Activated CD8-positive, alpha-beta memory T cell treated with anti-CD3 and anti-CD28 coated beads, Interleukin-2, amount 50 U/mL, for 24 hours (primary cell): Measurements from ENCODE around the gene ZNF292.
"Not testable (repeated sequence)": the region's sequence is repeated elsewhere in the genome, so short reads cannot be mapped to it uniquely, and the experiment has no call there.

Experiments
- DNase-seq: peaks from one replicate; pipeline ENCODE4 v3.0.0-alpha.2; 2020; ENCODE audit errors: extremely low read depth

ZNF292 gene

GRCh38 chr6:87154993-87155841 is at the start of gene ZNF292:
Gene ZNF292 (plus strand): TSS chr6:87155565. CDS start chr6:87155592, 27 bp downstream.
- peak; percentile 95 for DNase-seq

GRCh38 chr6:87105823-87106222 is 49.5 kb upstream of the ZNF292 start:
- no peak for DNase-seq

DNA sequence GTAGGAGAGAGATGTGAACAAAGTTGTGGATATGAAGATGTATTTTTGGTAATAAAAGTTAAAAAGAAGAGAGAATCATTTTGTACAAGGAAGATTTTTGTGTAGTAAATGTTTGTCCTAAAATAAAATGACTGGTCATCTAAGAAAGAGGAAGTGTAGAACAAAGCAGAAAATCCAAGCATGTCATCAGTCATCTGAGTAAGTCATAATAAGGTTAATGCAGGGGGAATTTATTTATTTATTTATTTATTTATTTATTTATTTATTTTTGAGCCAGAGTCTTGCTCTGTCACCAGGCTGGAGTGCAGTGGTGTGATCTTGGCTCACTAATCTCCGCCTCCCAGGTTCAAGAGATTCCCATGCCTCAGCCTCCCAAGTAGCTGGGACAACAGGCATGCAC is 44.7 kb upstream of the ZNF292 start:
- DNase-seq, result no peak

DNA sequence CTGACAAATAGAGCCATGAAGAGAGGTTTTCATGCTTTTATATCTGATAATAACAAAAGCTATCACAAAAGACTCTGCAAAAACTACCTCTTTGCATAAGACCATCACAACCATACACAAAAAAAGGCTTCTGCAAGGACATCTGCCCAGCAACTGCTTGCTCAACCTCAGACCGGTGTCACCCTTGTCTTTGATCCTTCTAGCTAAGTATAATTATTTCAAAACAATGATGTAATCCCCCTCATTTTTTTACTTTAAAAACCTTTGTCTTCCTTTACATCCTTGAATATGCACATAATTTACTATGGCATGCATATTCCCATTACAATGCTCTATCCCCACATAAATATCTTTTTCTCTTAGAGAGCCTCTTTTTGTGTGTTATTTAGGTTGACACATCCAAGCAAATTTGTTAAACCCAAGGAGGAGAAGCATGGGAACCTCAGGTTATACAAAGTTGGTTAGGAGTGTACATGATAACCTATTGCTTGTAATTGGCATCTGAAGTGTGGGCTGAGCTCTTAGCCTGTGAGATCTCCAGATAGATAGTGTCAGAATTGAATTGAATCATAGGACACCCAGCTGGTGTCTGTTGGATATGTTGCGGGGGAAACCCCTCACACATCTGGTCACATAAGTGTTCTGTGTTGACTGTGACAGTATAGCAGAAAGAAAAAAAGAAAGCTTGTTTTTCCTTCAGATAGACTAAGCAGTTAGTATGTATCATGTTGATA is 39.8 kb upstream of the ZNF292 start:
- no peak for DNase-seq

DNA sequence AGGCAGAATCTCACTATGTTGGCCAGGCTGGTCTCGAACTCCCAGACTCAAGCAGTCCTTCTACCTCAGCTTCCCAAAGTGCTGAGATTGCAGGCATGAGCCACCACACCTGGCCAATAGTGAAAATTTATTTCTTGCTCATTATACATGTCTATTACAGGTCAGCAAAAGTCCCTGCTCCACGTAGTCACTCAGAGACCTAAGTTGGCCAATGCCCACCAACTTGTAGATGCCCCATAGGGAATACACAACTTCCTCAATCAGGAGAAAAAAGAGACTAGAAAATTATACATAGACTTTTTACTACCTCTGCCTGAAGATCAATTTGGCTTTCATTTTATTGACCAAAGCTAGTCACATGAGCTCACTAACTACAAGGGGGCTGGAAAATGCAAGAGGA is 38.4 kb upstream of the ZNF292 start:
- DNase-seq, result no peak

- no peak for DNase-seq
Observed at GRCh38 chr6:87118054-87118453, 37.3 kb upstream of the ZNF292 start.

GRCh38 chr6:87122477-87122876 is 32.9 kb upstream of the ZNF292 start:
- no peak for DNase-seq

DNA sequence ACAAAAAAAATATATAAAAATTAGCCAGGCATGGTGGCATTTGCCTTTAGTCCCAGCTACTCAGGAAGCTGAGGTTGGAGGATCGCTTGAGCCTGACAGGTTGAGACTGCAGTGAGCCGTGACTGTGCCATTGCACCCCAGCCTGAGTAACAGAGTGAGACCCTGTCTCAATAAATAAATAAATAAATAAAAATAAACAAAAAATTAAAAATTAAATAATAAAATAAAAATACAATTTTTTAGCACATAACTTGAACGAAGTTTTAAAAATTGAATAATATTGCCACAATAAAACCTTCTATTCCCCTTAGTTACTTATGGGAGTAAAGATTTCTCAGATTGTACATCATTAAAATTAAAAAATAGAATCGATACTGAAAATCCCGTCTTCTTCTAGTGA is 31.3 kb upstream of the ZNF292 start:
- no peak for DNase-seq

DNA sequence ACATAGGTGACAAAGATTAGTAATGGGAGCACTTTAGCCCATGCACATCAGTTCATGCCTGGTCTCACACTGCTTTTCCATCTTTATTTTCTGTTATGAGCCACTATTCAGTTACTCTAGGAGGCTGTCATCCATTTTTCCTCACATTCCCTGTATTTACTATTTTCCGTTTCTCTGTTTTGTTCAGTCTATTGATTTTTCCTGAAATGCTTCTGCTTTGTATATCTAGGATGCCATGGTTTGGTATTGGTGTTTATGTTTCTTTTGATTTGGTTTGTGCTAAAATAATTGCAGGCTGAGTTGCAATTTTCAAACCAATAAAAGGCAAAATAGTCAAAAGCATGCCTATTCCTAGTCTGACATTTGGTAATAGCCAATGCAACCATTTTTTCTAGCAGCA is 28.9 kb upstream of the ZNF292 start:
- no peak for DNase-seq

GRCh38 chr6:87127737-87128136 is 27.6 kb upstream of the ZNF292 start:
- DNase-seq, result no peak

GRCh38 chr6:87136963-87137362 is 18.4 kb upstream of the ZNF292 start:
- no peak for DNase-seq

DNA sequence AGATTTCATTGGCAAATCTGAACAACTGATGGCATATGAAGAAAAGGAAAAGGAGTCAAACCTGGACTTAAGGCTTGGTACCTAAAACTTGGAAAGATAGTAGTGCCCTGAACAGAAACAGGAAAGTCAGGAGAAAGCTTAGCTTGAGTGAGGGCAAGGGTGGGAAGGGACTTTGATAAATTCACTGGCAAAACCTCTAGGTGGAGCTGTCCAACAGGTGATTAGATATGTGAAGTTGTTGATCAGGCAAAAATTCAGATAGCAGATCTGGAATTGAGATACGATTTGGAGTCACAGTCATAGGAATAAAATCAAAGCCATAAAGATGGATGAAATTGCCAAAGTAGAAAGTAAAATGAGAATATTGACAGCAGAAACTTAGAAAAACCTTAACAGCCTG is 16.1 kb upstream of the ZNF292 start:
- DNase-seq, result no peak

DNA sequence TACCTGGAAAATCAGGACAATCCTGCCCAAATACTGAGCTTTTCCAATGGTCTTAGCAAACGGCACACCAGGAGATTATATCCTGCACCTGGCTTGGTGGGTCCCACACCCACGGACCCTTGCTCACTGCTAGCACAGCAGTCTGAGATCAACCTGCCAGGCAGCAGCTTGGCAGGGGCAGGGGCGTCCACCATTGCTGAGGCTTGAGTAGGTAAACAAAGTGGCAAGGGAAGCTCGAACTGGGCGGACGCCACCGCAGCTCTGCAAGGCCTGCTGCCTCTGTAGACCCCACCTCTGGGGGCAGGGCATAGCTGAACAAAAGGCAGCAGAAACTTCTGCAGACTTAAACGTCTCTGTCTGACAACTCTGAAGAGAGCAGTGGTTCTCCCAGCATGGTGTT is 15.4 kb upstream of the ZNF292 start:
- not testable (repeated sequence) for DNase-seq

DNA sequence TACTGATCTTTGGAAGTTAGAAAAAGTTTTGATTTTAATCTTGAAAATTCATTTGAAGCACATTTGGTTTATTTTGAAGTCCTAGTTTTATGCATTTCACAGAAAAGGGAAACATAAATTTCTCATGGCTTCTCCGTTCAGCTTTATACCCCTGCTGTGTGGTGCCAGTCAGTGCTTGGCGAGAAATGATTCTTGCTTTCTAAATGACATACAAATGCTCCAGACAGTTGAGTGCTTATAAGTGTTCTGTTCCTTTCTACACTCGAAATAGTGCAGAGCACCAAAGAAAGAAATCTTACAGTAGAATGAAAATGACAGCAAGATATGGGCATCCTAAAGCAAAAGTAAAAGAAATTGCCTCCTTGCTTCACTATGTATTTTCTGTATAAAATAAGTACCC is 9.0 kb upstream of the ZNF292 start:
- DNase-seq, result no peak

- DNase-seq, result no peak
Observed at GRCh38 chr6:87150406-87150805, 5.0 kb upstream of the ZNF292 start.

DNA sequence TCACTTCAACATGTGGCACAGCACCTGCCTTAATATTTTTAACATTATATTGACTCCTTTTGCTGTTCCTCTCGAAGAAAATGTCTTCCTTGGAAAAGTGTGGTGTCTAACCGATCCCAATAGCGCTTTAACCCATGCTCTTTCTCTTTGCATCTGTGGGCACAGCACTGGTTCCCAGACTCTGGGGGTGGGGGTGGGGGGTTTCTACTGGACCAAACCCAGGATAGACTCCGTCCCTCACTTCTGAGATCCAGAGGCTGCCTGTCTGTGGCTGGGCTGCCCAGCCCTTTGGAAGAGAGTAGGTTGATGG is 3.9 kb upstream of the ZNF292 start:
- no peak for DNase-seq

GRCh38 chr6:87151781-87152525 is 3.4 kb upstream of the ZNF292 start:
- DNase-seq, result peak; percentile 23

DNA sequence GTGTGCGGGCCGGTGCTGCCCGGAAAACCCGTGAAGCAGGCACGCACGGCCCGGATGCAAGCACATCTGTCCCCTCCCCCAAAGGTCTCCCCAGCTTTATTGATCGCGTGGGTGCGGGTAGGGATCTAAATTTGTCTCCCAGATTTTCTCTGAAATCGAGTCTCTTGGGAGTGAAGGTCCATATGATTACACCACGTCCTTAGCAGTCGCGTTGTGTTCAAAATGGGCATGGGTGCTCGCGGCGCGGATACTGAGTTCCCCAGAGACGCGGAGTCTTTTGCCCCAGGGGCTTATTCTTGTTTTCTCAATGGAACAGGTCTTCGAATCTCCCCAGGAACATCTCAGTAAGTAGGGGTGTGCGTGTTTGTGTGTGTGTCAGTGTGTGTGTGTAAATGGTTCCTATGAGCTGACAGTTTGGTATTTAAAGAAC is 2.8 kb upstream of the ZNF292 start:
- no peak for DNase-seq

DNA sequence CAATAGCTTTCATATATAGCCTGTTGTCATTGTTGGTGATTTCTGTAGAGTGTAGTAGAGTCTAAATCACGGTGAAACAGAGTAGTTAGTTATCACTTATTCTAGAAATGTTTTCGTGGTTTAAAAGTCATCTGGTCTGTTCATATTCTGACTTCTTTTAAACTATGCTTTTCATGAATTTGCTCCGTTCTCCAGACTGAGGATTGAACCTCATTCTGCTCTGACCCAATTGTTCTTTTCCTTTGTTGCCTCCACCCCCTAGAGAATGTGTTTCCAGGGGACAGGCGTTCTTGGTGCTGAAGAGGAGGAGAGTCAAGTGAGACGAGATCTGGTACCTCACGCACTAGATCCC is 748 bp upstream of the ZNF292 start:
- no peak for DNase-seq

DNA sequence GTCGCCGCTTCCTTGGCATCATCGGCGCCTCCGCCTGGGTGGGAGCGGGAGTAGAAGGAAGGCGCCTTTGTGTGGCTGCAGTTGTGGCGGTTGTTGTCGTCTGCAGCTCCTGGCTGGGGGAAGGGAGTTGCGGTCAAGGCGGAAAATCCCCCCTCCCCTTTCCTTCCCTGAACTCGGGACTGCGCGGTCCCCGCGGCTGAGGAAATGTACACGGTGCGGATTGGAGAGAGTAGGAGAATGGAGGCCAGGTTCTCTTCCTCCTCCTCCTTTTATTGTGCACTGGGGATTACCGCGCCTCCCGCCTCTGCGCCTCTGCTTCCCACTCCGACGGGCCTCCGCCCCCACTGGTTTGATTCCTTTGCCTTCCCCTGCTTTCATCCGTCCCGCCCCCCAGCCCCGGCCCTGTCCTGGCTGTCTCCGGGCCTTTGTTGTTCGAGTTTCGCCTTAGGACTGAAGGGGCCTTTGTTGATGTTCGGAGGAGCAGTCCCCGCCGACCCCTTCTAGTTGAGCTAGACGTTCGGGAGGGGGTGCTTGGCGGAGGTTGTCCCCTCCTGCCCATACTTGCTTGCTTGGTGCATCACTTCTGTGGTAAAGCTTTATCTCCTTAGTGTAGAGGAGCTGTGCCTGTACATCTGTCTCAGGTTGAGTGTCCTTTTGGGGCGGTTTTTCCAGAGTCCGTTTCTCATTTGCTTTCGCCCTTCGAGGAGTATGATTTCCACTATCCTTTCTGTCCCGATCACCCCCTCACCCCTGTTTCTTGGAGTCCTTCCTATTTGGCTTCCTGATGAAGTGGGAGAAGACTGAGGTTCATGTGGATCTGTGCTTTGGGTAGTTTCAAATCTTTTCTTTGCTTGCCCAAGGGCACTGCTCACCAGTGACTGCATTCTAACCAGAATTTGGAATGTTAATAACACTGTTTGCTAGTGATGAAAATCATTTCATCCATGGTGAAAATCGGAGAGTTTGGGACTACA is 764 bp downstream of the ZNF292 start:
- peak; percentile 20 for DNase-seq

GRCh38 chr6:87157596-87157995 is 2.2 kb downstream of the ZNF292 start:
- not testable (repeated sequence) for DNase-seq

- no peak for DNase-seq
Observed at GRCh38 chr6:87161299-87161698, 5.9 kb downstream of the ZNF292 start.
